NCI-H1694 treated with DMSO at 0.1 percent for 48 hours (cell line): ENCODE results near the gene RBM18.

Source experiments
- DNase-seq: peaks from one replicate; lab custom pipeline; 2025; lab: John Stamatoyannopoulos, UW

The RBM18 gene

DNA sequence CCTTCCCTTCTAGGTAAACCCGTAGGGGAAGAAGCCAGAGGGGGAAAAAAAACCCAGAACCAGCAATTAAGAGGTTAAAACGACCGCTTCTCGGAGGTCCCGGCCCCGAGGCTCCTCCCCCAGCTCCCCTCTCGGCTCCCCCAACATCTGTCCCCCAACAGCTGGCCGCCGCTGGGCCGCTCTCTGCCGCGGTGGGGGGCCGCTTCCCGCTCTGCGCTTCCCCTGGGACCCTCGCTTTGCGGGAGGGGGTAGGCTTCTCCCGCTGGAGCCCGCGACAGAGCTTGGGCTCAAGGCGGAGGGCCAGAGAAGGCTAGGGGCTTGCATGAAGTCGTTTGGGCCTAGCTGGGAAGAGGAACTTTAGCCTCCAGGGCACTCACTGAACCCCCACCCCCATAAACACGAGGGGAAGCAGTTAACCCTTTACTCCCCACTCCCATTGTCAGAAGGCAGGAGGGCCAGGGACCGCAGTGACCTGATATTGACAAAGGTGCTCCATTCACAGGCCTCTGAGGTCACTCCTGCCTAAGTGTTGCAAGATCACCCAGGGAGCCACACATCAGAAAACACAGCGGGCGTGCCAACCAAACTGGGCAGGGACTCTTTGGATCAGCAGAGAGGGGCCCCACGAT, 43.3 kb downstream of the RBM18 start:
- DNase-seq, result no peak

DNA sequence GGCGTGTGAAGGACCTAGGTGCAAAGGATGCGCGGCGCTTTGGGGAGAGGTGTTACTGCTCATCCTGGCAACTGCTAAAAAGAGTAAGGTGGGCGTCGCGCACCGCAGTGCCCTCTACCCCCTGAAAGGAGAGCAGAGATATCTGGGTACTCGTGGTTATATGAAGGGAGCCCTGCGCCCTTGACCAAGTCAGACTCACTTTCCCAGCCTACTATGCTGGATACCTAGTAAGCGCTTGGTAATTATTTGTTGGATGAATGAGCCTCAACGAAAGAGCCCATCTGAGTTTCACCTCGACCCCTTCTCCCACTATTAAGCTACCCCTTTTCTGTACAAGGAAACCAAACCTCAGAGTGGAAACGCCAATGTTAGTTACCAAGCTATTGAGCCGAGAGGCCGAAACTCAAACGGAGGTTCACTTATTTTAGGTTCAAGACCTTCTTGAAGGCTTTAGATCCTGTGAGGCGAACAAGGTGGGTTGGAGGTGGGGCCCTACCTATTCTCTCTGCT, 43.9 kb downstream of the RBM18 start:
- no peak for DNase-seq

DNA sequence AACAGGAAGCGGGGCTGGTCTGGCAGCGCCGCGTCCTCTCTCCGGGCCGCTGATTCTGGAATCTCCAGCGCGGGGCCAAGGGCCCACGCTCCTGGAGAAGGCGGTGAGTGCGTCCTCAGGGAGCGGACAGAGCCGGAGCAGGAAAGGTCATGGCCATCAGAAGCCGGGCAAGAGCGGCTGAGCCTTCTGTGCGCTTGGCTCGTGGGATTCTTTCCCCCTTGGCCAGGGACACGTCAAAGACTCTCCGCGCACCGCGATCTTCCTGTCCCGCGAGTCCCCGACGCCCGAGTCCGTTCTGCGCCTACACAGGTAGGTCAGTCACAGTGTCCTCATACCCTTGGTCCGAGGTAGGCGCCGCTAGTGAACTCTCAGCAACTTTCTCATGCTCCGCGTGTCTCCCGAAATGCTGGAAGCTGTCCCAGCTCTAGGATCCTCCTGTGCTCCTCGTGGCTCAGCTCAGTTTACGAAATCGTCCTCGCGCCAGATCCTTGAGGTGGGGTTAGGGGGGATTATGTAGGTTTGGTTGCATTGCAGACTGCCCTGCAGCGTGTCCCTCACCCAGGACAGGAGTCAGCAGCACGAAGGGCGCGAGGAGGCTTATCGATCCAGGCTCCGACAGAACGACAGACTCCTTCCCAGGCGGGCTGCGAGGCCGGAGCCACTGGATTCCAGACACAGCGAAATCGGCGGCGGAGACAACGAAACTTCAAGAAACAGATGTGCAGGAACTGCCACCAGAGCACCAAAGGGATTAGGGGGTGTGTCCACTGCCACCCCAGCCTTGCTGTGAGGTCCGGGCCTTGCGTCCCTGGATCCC, 44.6 kb downstream of the RBM18 start:
- DNase-seq, result no peak

DNA sequence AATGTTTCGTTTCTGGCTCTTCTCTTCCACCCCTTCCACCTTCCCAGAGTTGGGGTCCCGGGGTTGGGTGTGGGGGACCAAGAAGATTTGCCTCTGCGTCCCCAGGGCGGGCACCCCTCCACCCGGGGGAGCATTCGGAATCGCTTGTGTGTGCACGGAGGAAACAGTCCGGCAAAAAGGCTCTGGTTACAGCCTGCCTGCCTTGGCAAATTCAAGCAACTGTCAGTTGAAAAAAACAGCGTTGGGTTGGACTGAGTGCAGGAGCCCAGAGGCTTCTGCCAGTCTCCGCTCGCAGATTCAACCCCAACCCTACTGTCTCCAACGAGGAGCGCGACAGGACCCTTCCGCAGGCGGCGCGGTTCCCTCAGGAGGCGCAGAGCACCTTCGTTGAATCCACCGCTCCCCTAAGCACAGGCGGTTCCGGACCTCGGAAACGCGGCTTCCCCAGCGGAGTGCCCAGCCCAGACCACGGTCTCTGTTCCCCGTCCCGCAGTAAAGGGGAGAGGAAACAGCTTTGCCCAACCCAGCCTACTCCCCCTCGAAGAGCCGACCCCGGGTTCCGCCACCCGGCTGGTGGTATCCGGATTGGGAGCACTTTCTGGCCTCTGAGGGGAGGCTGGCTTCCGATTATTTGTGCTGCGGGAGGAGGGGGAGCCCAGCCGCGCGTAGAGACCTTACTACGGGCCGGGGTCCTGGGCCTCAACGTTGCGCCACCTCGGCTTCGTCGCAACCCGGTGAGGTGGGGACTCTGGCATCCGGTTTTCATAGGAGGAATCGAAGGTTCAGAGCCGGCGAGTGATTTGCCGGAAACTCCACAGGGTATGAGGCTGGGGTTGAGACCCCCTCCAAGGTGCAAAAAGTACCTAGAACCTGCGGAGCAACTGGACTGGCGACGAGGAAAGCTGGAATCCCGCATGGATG, 45.4 kb downstream of the RBM18 start:
- DNase-seq, result no peak

- no peak for DNase-seq
Observed at GRCh38 chr9:122218071-122218934, 46.3 kb downstream of the RBM18 start.

DNA sequence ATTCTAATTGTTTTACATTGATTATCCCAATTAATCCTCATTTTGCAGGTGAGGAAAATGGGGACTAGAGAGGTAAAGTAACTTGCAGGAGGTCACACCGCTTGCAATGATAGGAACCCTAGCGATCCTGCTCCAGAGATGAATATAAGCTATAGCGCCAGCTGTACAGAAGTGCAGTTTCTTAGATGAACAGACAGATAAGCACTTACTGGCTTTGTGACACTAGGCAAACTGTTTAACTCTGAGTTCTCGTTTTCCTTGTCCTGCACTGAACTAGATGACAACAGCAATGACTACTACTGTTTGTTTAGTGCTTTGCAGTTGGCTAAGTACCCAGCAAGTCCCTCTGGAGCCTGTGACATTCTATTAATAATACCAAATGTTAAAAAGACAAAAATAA, 47.0 kb downstream of the RBM18 start:
- DNase-seq, result no peak

DNA sequence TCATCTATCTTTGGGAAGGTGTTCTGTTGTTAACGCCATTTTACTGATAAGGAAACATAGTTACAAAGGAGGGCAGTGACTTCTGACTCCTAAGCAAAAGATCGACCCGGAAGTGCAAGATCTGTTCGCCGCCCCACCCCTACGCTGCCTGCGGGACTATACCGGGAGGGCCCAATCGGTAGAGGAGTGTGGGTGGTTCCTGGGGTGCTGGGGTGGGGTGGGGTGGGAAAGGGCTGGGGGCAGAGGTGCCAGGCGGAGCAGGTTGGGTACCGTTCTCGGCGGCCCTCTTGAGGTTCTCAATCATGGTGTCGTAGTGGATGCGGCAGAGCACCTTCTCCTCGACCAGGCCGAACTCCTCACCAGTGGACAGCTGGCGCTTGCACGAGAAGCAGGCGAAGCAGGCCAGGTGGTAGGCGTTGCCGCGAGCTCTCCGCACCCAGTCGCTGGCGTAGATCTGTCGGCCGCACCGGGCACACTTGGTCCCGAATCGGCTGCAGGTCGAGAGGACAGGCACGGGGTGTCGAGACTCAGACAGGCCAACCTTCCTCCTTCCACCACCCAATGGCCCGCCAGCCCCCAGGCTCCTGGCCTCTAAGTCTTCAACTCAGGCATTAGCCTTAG, 47.7 kb downstream of the RBM18 start:
- no peak for DNase-seq

DNA sequence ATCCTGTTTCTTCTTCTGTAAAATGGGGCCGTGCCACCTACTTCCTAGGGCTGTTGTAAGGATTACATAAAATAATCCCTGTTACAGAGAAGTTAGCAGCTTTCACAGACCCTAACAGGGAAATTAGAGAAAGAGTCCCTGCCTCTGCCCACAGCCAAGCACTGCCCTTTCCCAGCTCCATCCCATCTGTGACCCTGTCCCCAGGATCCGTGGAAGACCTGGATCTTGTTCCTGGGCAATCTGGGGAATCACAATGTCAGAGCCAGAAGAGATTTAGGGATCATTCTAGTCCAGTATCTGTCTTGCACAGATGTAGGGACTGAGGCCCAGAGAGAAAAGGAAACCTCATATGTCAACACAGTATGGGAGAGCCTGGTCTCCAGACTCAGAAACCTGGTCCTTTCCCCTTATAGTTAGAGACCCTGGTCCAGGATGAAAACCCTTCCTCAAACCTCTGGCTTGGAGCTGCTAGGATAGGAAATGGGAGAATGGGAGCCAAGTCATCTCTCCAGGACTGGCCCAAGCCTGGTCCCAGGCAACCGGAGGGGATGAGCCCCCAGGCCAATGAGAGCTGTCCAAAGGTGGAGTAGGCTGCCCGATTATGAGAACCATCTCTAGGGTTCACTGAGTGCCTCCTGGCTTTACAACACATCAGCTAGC, 48.4 kb downstream of the RBM18 start:
- no peak for DNase-seq

DNA sequence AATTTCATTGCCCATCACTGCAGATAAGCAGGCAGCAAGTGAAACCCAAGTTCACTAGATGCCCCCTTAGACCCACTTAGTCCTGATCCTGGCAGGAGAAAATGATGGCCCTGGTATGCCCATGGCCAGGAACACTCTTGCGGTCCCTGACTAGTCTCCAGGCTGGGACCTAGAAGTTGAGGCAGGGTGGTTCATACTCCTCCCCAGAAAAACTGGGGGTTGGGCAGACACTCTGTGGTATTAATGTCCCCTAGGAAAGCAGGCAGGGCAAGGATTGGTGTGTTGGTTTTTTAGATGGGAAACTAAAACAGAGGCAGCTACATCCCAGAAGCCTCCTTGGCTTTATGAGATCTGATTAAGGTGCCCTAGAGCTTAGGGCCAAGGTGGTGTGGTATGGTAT, 49.0 kb downstream of the RBM18 start:
- DNase-seq, result no peak

DNA sequence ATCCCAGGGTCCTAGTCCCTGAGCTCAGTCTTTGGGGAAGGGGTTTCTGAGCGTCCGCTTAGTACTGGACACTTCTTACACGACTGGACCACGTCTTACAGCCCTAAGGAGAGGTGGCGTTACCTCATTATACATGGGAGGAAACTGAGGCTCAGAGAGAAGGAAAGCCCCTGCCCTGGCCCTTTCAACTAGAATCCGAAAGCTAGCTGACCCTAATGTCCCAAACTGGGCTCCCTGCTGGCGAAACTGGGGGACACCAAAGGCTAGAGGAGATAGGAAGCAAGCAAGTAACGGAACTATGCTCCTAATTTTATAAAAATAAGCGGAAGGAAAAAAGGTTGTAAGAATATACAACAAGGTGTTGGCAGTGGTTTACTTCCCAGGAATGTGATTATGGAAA, 50.1 kb downstream of the RBM18 start:
- no peak for DNase-seq

- no peak for DNase-seq
Observed at GRCh38 chr9:122213589-122214413, 50.8 kb downstream of the RBM18 start.

DNA sequence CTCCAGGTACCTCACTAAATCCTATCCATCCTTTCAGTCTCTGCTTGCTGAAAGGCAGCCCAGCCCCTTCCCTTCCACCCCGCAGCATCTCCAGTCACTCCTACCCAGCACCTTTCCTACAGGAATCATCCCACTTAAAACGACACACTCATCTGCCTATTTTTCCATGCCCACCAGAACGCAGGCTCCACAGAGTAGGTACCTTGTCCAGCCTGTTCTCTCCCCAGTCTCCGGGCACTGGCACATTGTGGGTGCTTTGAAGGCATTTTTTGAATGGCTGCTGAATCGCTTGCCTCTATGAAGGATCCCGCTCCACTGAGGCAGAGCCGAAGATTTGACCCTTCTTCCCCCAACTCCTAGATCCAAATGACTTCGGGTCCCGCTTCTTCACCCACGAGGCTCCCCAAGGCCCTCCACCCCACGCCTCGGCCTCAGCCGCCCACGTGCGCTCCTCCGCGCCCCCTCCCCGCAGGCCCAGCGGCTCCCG, 51.5 kb downstream of the RBM18 start:
- DNase-seq, result no peak

GRCh38 chr9:122212473-122213004, 52.1 kb downstream of the RBM18 start:
- DNase-seq, result no peak

- no peak for DNase-seq
Observed at GRCh38 chr9:122209451-122209850, 55.2 kb downstream of the RBM18 start.

GRCh38 chr9:122207096-122207495, 57.5 kb downstream of the RBM18 start:
- DNase-seq, result no peak

DNA sequence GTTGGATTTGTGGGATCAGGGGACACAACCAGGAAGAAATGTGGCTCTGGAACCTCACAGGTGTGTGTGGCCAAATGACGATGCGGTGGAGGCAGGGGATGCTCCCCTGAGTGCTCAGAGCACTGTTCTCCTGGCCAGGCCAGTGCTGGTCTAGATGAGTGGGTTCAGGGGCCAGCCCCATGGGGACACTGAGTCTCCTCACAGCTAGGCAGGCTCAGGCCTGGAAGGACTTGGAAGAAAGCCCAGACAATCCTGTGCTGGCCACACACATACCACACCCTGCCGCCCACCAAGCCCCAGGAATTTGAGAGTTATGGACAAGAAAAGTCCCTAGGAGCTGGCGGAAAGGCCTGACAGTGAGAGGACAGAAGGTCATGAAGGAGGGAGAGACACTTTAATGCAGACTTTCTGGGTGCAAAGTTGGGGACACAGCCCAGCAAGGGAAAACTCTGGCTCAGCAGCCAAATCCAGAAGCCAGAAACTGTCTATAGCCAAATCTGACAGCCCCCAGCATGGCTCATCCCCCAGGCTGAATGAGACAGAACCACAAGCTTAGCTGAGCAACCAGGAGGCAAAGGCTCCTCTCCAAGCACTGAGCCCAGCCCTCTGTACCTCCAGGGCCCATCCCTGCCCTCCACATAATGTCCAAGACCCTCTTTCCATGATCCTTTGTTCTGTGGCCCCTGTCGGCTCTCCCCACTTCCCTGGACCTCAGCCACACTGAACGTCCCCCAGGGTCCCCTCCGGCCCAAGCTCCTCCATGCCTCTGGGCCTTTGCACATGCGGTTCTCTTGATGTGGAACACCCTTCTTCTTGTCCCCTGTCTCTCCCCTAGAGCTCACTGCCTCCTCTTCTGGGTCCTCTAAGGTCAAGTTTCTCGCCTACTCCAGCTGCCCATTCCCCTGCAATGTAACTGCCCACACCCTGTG, 58.3 kb downstream of the RBM18 start:
- DNase-seq, result no peak

DNA sequence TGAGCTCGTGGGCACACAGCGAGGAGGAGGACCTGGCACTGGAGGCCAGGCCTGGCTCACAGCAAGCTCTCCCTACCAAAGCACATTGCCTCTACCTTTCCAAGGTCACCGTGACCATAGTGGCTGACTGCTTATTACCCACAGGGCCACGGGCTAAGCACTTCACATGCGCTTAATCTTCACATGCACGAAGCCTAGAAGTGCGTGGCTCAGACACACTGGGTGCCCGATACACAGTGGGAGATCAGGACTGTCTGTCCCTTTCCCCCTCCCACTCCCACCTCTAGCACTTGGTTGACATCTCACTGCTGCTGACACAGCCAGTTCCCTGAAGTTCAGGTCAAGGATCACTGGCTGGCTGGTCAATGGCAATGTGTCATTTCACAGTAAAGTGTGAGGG, 59.5 kb downstream of the RBM18 start:
- DNase-seq, result no peak

- no peak for DNase-seq
Observed at GRCh38 chr9:122204491-122204890, 60.1 kb downstream of the RBM18 start.
